Ishikawa (cell line): Measurements from ENCODE around the gene HOXA11.

Source experiments
- RAD21 ChIP-seq: IDR thresholded peaks from 2 replicates; pipeline ENCODE4 v1.6.1; 2012; ENCODE audit warnings: low read depth
- TAF1 ChIP-seq: IDR thresholded peaks from 2 replicates; pipeline ENCODE4 v1.6.1; 2012; ENCODE audit warnings: low read depth, mild to moderate bottlenecking
- ZBTB7A ChIP-seq: IDR thresholded peaks from 2 replicates; pipeline ENCODE4 v1.6.1; 2012; ENCODE audit warnings: low read depth
- TF ChIP-seq, protein P1 (sequence below): IDR thresholded peaks from 2 replicates; pipeline ENCODE4 v1.6.1; 2012

DNA sequence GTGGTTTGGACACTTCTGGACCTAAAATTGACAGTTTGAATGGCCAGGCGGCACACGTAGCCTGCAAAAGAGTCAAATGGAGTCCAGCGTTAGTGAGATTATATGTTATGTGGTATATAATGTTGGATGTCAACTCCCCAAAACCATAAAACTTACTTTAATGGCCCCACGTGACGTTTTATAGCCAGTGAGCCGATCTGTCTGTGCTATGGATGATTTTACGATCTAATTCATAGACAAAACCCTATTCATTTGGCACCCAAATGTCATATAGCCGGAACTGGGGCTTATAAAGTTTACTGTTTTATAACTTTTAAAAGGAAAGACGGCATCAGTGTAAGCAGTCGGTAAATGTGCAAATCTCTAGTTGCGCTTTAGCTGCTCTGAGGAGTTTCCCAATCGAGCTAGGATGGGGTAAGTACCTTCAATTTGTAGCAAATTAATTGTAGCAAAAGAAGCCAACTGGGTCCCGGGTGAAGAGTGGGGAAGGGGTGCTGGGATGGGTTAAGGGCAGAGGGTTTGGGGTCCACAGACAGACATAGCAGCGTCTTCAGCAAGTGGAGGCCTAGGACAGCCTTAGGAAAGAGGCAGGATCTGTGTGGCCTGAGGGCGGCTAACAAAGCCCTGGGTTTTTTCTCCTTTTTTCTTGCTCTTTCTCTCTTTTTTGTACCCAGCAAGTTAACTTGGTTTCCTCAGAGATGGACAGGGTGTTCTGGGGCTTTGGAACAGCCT lies 44.7 kb downstream of the HOXA11 start:
- TF ChIP-seq ZBTB7A = no peak
- TF ChIP-seq, protein P1, sequence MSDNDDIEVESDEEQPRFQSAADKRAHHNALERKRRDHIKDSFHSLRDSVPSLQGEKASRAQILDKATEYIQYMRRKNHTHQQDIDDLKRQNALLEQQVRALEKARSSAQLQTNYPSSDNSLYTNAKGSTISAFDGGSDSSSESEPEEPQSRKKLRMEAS = no peak
- no peak for TF ChIP-seq RAD21
- TF ChIP-seq TAF1 = no peak
